SK-N-SH treated with all-trans-retinoic acid at 6 μM for 48 hours (cell line): ENCODE data around the gene MOCS2.

Experiments
- ARNTL ChIP-seq: fragments of 450-650 bp; formaldehyde crosslinking; IDR thresholded peaks from 2 replicates; pipeline ENCODE4 v1.5.0; 2020; ENCODE audit warnings: low read depth, mild to moderate bottlenecking, moderate library complexity, borderline replicate concordance
- BACH2 ChIP-seq: fragments of 250-450 bp; sonication (Bioruptor Pico); IDR thresholded peaks from 2 replicates; pipeline ENCODE4 v1.9.0; 2021; ENCODE audit warnings: mild to moderate bottlenecking, borderline replicate concordance
- CREB5 ChIP-seq: fragments of 250-450 bp; sonication (Bioruptor Pico); IDR thresholded peaks from 2 replicates; pipeline ENCODE4 v1.5.1; 2020; ENCODE audit warnings: low read depth, mild to moderate bottlenecking, moderate library complexity
- POU6F1 ChIP-seq: fragments of 250-450 bp; sonication (Bioruptor Pico); IDR thresholded peaks from 2 replicates; pipeline ENCODE4 v1.8.0; 2021; ENCODE audit warnings: low read depth, mild to moderate bottlenecking, moderate library complexity, borderline replicate concordance
- RARB ChIP-seq: fragments of 250-450 bp; sonication (Bioruptor Pico); IDR thresholded peaks from 2 replicates; pipeline ENCODE4 v1.8.0; 2021; ENCODE audit warnings: mild to moderate bottlenecking, moderate library complexity
- TSHZ2 ChIP-seq: fragments of 250-450 bp; sonication (Bioruptor Pico); IDR thresholded peaks from 2 replicates; pipeline ENCODE4 v1.5.0; 2020; ENCODE audit warnings: mild to moderate bottlenecking, moderate library complexity
- ZC3H10 ChIP-seq: fragments of 250-450 bp; sonication (Bioruptor Pico); IDR thresholded peaks from 2 replicates; pipeline ENCODE4 v1.5.1; 2021; ENCODE audit warnings: mild to moderate bottlenecking, moderate library complexity
- ZFP30 ChIP-seq: fragments of 450-650 bp; formaldehyde crosslinking; IDR thresholded peaks from 2 replicates; pipeline ENCODE4 v1.5.0; 2022; ENCODE audit warnings: mild to moderate bottlenecking, moderate library complexity
- ZNF565 ChIP-seq: fragments of 450-650 bp; formaldehyde crosslinking; conservative IDR thresholded peaks from 2 replicates; pipeline ENCODE4 v1.5.0; 2020; ENCODE audit warnings: low read depth, mild to moderate bottlenecking, moderate library complexity
- ZNF8 ChIP-seq: fragments of 450-650 bp; formaldehyde crosslinking; IDR thresholded peaks from 2 replicates; pipeline ENCODE4 v1.5.0; 2020; ENCODE audit warnings: mild to moderate bottlenecking, moderate library complexity
- TF ChIP-seq, protein P1 (sequence below): fragments of 250-450 bp; sonication (Bioruptor Pico); IDR thresholded peaks from 2 replicates; pipeline ENCODE4 v1.5.1; 2021; ENCODE audit warnings: mild to moderate bottlenecking, moderate library complexity
- TF ChIP-seq, protein P2 (sequence below): fragments of 250-450 bp; sonication (Bioruptor Pico); IDR thresholded peaks from 2 replicates; pipeline ENCODE4 v1.8.0; 2020; ENCODE audit warnings: mild to moderate bottlenecking, moderate library complexity, borderline replicate concordance

DNA sequence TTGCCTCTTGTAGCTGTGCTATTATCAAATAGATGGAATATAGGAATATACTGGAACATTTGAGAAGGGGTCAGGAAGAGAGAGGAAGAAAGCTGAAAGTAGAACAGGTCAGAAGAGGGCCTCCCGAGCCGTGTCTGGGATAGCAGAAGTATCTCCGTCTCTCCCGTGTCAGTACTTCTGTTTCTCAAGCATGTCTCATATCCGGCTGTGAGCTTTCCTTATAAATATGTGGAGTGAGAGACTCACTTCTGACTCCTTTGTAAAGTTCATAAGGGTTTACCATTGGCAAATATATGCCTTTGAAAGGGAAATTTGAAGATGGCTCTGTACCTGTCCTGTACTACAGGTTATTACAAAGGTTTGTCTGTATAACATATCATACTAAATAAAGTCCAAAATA is 50.3 kb downstream of the MOCS2 start:
- no peak for TF ChIP-seq CREB5
- TF ChIP-seq, protein P1, sequence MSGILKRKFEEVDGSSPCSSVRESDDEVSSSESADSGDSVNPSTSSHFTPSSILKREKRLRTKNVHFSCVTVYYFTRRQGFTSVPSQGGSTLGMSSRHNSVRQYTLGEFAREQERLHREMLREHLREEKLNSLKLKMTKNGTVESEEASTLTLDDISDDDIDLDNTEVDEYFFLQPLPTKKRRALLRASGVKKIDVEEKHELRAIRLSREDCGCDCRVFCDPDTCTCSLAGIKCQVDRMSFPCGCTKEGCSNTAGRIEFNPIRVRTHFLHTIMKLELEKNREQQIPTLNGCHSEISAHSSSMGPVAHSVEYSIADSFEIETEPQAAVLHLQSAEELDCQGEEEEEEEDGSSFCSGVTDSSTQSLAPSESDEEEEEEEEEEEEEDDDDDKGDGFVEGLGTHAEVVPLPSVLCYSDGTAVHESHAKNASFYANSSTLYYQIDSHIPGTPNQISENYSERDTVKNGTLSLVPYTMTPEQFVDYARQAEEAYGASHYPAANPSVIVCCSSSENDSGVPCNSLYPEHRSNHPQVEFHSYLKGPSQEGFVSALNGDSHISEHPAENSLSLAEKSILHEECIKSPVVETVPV (CRISPR knock-in tag): no peak
- TF ChIP-seq RARB (CRISPR knock-in tag): no peak
- TF ChIP-seq BACH2 (CRISPR knock-in tag): no peak
- TF ChIP-seq, protein P2, sequence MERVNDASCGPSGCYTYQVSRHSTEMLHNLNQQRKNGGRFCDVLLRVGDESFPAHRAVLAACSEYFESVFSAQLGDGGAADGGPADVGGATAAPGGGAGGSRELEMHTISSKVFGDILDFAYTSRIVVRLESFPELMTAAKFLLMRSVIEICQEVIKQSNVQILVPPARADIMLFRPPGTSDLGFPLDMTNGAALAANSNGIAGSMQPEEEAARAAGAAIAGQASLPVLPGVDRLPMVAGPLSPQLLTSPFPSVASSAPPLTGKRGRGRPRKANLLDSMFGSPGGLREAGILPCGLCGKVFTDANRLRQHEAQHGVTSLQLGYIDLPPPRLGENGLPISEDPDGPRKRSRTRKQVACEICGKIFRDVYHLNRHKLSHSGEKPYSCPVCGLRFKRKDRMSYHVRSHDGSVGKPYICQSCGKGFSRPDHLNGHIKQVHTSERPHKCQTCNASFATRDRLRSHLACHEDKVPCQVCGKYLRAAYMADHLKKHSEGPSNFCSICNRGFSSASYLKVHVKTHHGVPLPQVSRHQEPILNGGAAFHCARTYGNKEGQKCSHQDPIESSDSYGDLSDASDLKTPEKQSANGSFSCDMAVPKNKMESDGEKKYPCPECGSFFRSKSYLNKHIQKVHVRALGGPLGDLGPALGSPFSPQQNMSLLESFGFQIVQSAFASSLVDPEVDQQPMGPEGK (CRISPR knock-in tag): no peak
- TF ChIP-seq ZNF565 (CRISPR knock-in tag): no peak
- no peak for TF ChIP-seq TSHZ2 (CRISPR knock-in tag)
- no peak for TF ChIP-seq POU6F1
- no peak for TF ChIP-seq ZNF8
- no peak for TF ChIP-seq ZC3H10
- TF ChIP-seq ZFP30 (CRISPR knock-in tag): no peak
- TF ChIP-seq ARNTL (CRISPR knock-in tag): no peak
